Right atrium auricular region (tissue), 2 donors: ENCODE data around the gene KATNB1. TPM values are rescaled to one million over a fixed set of nuclear protein-coding genes. Genes with fewer than 3 reads are reported as not detected.

Source experiments
- DNase-seq: peaks from one replicate; pipeline ENCODE4 v3.0.0-alpha.2; 2019; ENCODE audit warnings: low spot score
- H3K27ac ChIP-seq, 2 donors: fragments of 200-600 bp; sonication (generic); 1 replicate in 1 of 2; 2 replicates in 1 of 2; pipeline ENCODE4 v1.5.1; 2016 to 2019
- H3K27me3 ChIP-seq, 2 donors: fragments of 200-600 bp; sonication (generic); one replicate each; pipeline versions ENCODE4 v1.5.1 to v1.6.0; 2017 to 2019
- H3K36me3 ChIP-seq: fragments of 200-600 bp; sonication (generic); one replicate; pipeline ENCODE4 v1.5.1; 2016
- H3K4me1 ChIP-seq, 2 donors: fragments of 200-600 bp; sonication (generic); one replicate each; pipeline versions ENCODE4 v1.5.1 to v1.6.0; 2017 to 2019
- H3K4me3 ChIP-seq, 2 donors: fragments of 200-600 bp; sonication (generic); 1 replicate in 1 of 2; 2 replicates in 1 of 2; pipeline ENCODE4 v1.5.1; 2017 to 2019; ENCODE audit warnings: mild to moderate bottlenecking in 1 of 2, moderate library complexity in 1 of 2
- H3K9me3 ChIP-seq, 2 donors: fragments of 200-600 bp; sonication (generic); one replicate each; pipeline ENCODE4 v1.5.1; 2019
- CTCF ChIP-seq, 2 donors: fragments of 200-600 bp; sonication (generic); IDR thresholded peaks; one replicate each; pipeline ENCODE4 v1.5.1; 2019; ENCODE audit warnings: antibody characterized with exemption in 2 of 2
- total RNA-seq, 2 donors: library from RNA; depleted of rRNA; stranded (reverse); fragments of >200 nt; gene quantifications; one replicate each; pipeline ENCODE4 v1.1.0, GENCODE V29; 2016

The KATNB1 gene, protein sequence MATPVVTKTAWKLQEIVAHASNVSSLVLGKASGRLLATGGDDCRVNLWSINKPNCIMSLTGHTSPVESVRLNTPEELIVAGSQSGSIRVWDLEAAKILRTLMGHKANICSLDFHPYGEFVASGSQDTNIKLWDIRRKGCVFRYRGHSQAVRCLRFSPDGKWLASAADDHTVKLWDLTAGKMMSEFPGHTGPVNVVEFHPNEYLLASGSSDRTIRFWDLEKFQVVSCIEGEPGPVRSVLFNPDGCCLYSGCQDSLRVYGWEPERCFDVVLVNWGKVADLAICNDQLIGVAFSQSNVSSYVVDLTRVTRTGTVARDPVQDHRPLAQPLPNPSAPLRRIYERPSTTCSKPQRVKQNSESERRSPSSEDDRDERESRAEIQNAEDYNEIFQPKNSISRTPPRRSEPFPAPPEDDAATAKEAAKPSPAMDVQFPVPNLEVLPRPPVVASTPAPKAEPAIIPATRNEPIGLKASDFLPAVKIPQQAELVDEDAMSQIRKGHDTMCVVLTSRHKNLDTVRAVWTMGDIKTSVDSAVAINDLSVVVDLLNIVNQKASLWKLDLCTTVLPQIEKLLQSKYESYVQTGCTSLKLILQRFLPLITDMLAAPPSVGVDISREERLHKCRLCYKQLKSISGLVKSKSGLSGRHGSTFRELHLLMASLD
- 10 to 100 TPM; 11.7 TPM for total RNA-seq

- H3K36me3 ChIP-seq, result no peaks in the 10 kb centered on the region
- no peaks in the 10 kb centered on the region for H3K9me3 ChIP-seq
- H3K4me3 ChIP-seq, result peak within 1 kb of the TSS; percentile 69 to 94
- no peak for TF ChIP-seq CTCF (IDR thresholded peaks at IDR 0.05)
- H3K4me1 ChIP-seq, result peaks cover 0 to 21% of the 10 kb centered on the region in 2 donors
- peak within 1 kb of the TSS; percentile 85 to 88 for H3K27ac ChIP-seq
- H3K27me3 ChIP-seq, result no peaks in the 10 kb centered on the region
- no peak for DNase-seq
Observed at GRCh38 chr16:57735755-57736418, at the start of gene KATNB1. Gene KATNB1 (plus strand): TSS chr16:57735770. CDS start chr16:57737244, 1,474 bp downstream.

DNA sequence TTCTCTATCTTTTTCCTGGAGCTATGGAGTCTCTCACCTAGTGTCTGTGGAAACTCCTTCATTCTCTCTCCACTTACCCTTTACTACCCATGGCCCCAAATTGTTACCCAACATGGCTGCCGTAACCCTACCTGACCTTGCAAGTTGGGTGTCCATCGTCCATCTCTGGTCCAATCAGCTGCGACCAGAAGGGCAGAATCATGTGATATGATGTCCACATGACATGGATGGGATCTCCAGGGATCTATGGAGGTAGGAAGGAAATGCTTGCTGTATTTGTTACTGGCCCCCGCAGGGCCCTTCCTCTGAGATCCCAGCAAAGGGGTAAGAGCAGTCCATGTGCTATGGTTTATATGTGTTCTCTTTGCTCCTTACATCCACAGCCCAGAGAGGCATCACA lies 49.0 kb upstream of the KATNB1 start:
- Histone ChIP-seq H3K36me3 (no peaks in the 10 kb centered on the region), H3K9me3 (no peaks in the 10 kb centered on the region), H3K4me1 (no peaks in the 10 kb centered on the region), H3K27me3 (no peaks in the 10 kb centered on the region), H3K27ac (no peak overlapping the region), H3K4me3 (no peak overlapping the region)
- DNase-seq, result no peak
- no peak for TF ChIP-seq CTCF (IDR thresholded peaks at IDR 0.05)

DNA sequence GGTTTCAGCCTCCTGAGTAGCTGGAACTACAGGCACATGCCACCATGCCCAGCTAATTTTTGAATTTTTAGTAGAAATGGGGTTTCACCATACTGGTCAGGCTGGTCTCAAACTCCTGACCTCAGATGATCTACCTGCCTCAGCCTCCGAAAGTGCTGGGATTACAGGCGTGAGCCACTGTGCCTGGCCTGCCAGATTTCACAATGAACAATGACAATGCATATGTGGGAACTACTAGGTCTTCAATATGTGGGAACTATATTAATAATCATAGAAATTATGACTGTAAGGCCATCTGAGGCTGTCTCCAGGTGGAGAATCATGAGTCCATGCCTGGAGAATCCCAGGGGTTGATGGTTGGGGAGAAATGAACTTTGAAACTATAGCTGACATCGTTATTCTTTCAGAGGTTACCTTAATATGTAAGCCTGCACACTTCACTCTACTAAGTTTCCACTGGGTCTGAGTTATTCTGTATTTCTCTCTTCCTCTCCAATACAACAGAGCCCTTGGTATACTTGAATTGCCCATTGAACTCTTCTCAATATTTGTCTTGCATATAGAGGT lies 48.1 kb upstream of the KATNB1 start:
- Histone ChIP-seq H3K4me1 (no peaks in the 10 kb centered on the region), H3K27me3 (no peaks in the 10 kb centered on the region), H3K36me3 (no peaks in the 10 kb centered on the region), H3K27ac (no peak overlapping the region), H3K9me3 (no peaks in the 10 kb centered on the region), H3K4me3 (no peak overlapping the region)
- no peak for DNase-seq
- no peak for TF ChIP-seq CTCF (IDR thresholded peaks at IDR 0.05)

- TF ChIP-seq CTCF (IDR thresholded peaks at IDR 0.05), result no peak
- no peaks in the 10 kb centered on the region for H3K36me3 ChIP-seq
- H3K27me3 ChIP-seq, result no peaks in the 10 kb centered on the region
- DNase-seq, result no peak
- H3K9me3 ChIP-seq, result no peaks in the 10 kb centered on the region
- H3K4me1 ChIP-seq, result no peaks in the 10 kb centered on the region
- H3K4me3 ChIP-seq, result no peak overlapping the region
- no peak overlapping the region for H3K27ac ChIP-seq
Observed at GRCh38 chr16:57688487-57688986, 47.0 kb upstream of the KATNB1 start.

DNA sequence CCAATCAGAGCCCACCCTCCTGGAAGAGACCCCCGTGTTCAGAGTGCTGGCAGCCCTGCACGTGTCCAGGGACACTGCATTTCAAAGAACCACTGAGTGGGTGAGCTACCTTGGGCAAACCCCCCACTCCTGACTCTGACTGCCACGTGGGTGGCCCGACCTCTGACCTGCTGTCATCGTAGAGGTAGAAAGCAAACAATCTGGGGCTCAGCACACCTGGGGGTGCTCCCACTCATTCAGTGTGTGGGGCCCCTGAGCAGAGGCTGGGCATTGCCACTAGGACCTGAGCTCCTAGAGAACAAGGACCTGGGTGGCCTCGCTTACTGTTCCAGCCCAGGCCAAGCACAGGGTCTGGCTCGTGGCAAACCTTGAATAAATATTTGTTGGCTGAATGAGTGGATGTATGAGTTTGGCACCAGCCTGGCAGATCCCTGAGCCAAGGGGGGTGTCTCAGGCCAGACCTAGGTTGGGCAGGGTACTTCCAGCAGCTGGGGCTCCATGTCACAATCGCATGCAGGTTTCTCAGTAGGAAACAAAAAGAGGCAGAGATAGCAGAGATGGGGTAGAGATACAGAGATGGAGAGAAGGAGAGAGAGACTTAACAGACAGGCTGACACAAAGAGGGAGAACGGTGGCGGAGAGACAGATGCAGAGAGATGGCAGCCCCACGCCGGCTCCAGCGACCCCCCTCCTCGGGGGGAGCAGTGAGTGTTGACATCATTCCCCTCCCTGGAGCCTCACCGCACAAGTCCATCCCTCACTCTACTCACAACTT lies 46.4 kb upstream of the KATNB1 start:
- no peaks in the 10 kb centered on the region for H3K27me3 ChIP-seq
- H3K4me3 ChIP-seq, result no peak overlapping the region
- no peaks in the 10 kb centered on the region for H3K9me3 ChIP-seq
- H3K36me3 ChIP-seq, result no peaks in the 10 kb centered on the region
- no peak for DNase-seq
- no peak overlapping the region for H3K27ac ChIP-seq
- no peaks in the 10 kb centered on the region for H3K4me1 ChIP-seq
- TF ChIP-seq CTCF (IDR thresholded peaks at IDR 0.05), result no peak
